Measurements from ENCODE around the gene APOA5. TPM values are rescaled to one million over a fixed set of nuclear protein-coding genes. Genes with fewer than 3 reads are reported as not detected.

APOA5 gene, protein sequence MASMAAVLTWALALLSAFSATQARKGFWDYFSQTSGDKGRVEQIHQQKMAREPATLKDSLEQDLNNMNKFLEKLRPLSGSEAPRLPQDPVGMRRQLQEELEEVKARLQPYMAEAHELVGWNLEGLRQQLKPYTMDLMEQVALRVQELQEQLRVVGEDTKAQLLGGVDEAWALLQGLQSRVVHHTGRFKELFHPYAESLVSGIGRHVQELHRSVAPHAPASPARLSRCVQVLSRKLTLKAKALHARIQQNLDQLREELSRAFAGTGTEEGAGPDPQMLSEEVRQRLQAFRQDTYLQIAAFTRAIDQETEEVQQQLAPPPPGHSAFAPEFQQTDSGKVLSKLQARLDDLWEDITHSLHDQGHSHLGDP
- not detected in 2 replicates for total RNA-seq

DNA sequence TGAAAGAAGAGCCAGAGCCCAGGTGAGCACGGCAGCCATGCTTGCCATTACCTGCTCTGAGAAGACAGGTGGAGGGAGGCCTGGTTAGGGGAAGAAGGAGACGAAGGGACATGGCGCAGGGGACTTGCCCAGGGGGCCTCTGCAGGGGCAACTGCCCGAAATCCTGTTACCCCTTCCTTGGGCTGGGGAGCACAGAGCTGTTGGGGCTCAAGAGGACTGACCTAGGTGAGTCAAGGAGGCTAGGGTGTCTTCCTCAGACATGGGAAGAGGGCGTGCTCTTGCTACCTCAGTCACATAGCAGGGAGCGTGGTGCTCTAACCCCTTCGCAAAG lies at the start of gene APOA5:
APOA5 (minus strand) TSS at position 67 of the 331 bp plus-strand sequence; CDS start at position 48, 19 bp downstream.

DNA sequence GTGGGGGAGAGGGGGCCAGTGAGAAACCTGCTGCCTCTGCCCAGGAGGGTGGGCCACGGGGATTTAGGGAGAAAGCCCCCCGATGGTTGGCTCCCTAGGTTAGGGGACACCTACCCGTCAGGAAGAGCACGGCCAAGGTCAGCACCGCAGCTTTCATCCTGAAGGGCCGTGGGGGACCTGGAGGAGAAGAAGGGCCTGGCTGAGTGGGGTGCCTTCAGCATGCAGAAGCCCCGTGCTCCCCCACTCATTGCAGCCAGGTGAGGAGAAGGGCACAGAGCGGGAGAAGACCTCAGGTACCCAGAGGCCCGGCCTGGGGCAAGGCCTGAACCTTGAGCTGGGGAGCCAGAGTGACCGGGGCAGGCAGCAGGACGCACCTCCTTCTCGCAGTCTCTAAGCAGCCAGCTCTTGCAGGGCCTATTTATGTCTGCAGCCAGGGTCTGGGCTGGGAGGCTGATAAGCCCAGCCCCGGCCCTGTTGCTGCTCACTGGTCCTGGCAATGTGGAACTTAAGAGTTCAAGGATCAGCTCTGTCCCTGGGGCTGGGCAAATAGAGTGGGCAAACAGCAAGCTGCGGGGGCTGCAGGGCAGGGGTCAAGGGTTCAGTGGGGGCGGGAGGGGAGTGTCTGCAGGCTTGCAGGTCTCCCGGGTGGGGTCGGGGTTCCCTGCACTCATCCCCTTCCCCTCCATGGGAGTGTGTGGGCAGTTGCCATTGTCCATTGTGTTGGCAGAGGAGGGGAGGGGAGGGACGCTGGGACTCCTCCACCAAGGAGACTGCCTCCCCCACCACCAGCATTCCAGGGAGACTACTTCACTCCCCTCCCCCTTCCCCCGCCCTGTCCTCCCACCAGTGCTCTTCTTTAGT lies 45.8 kb upstream of the APOA5 start, which contains the start of gene APOA1:
APOA1 (minus strand) TSS at position 392 of the 861 bp plus-strand sequence; CDS start at position 157, 235 bp downstream.

DNA sequence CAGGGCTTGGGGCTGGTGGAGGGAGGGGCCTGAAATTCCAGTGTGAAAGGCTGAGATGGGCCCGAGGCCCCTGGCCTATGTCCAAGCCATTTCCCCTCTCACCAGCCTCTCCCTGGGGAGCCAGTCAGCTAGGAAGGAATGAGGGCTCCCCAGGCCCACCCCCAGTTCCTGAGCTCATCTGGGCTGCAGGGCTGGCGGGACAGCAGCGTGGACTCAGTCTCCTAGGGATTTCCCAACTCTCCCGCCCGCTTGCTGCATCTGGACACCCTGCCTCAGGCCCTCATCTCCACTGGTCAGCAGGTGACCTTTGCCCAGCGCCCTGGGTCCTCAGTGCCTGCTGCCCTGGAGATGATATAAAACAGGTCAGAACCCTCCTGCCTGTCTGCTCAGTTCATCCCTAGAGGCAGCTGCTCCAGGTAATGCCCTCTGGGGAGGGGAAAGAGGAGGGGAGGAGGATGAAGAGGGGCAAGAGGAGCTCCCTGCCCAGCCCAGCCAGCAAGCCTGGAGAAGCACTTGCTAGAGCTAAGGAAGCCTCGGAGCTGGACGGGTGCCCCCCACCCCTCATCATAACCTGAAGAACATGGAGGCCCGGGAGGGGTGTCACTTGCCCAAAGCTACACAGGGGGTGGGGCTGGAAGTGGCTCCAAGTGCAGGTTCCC lies 38.0 kb upstream of the APOA5 start, which contains the start of gene APOC3:
APOC3 (plus strand) TSS at position 383 of the 659 bp plus-strand sequence. CDS start 676 bp downstream, outside the sequence.

DNA sequence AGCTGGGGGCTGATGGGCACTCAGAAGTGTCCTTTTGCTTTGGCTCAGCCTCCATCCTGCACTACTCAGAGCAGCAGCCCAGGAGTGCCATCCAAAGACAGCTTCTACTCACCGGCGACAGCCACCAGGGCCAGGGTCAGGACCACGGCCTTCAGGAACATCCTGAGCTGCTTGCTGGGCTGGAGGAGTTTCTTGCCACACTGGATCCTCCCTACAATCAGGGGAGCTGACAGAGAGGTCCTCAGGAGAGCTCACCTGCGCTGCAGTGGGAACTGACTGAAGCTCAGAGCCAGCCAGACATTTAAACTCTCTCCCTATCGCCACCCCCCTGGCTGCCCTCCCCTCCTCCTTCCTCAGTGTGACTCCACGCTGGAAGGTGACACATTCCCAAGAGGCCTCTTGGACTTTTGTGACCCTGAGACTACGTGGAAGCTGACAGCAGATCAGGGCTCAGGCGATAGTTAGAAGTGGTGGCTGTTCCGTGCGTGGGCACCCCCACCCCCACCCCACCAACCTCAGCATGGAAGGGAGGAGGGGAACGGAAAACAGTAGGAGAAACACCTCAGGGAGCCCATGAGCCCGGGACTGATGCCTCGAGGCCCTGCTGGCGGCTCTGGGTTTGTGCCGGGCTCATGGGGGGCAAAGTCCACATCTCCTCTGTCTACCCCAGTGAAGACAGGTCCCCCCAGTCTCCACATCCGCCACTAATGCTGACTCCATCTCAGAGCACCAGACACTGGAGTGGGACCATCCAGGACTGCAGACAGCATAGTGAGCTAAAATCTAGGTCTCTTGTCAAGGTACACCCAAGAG lies 31.6 kb upstream of the APOA5 start, which contains the start of gene APOA4:
APOA4 (minus strand) TSS at position 274 of the 813 bp plus-strand sequence; CDS start at position 161, 113 bp downstream.

DNA sequence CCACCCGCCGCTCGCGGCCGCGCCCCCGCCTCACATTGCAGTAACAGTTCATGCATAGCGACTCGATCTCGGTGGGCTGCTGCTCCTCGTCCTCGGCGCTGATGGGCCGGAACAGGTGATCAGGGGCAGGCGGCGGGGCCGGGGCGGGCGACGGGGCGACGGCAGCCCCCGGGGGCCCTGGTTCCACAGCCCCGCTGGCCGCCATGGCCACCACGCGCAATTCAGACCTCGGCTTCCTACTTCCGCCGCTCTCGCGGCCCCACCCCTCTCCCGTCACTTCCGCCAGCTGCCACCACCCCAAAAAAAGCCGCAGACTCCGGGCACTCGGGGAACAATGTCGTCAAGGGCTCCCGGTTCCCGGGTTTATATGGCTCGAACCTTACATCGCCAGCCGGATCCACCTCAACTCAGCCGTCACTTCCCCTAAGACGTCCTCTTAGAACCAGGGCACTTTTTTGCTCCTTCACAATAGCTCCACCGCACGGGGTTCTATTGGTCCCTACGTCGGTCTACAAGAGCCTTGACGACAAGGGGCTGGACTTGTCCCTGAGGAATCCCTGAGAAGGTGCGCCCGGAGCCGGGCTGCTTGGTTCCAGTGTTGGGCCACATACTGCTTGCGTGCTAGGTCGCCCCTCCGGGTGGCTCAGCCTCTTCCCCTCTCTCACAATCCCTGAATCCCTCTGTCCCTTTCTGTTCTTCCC lies 3.7 kb downstream of the APOA5 start, which contains the start of gene ZPR1:
ZPR1 (minus strand) TSS at position 238 of the 701 bp plus-strand sequence; CDS start at position 205, 33 bp downstream.

DNA sequence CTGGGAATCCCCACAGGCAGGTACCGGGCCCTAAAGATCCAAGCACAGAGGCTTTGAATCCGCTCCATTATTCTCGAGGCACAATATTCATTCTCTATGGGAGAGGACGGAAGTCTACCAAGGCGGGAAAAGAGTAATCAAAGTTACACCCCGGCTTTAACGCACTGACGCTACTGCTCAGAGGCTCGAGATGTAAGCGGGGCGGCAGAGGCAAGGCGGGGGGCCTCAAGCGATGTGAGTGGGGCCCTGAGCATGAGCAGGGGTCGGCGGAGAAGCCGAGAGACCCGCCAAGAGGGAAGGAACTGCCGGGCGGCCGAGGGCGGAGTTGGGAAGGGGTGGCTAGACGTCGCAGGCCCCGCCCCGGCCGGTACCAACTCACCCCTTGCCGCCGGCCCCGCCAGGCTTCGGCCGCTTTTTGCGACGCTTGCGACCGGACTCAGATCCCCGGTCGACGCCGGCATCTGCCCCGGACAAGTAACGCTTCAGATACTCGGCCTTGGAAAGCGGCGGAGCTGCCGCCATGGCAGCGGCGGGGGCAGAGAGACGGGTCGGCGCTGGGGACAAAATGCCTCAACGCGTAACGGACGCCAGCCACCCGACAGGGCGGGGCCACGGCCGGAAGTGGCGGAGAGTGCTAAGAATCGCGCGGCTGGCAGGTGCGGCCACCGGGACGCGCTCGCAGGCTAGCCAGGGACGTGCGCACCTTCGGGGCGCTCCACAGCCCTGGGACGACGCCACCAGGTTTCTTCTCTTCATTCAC lies 19.1 kb downstream of the APOA5 start, which contains the start of gene BUD13:
BUD13 (minus strand) TSS at position 545 of the 760 bp plus-strand sequence; CDS start at position 522, 23 bp downstream.

Other genes starting within 250 kb of the APOA5 start
- 10.4 and 14.0 TPM in 2 replicates for gene BUD13, start 18.9 kb downstream of the APOA5 start, total RNA-seq
- gene ZPR1, start 3.9 kb downstream of the APOA5 start, total RNA-seq, result 29.4 and 37.6 TPM in 2 replicates
- not detected in 2 replicates for gene APOA4, start 31.4 kb upstream of the APOA5 start, total RNA-seq
- not detected in 2 replicates for gene APOC3, start 38.0 kb upstream of the APOA5 start, total RNA-seq
- 1.4 TPM in 1 of 2 replicates, not detected in the other for gene APOA1, start 45.7 kb upstream of the APOA5 start, total RNA-seq